Measurements from ENCODE around the gene SLTM. TPM values are rescaled to one million over a fixed set of nuclear protein-coding genes. Genes with fewer than 3 reads are reported as not detected.
A peak's percentile ranks its signal among the peaks of the same experiment; 100 is the strongest.

The SLTM gene
- total RNA-seq = 102 and 156 TPM in 2 replicates

DNA sequence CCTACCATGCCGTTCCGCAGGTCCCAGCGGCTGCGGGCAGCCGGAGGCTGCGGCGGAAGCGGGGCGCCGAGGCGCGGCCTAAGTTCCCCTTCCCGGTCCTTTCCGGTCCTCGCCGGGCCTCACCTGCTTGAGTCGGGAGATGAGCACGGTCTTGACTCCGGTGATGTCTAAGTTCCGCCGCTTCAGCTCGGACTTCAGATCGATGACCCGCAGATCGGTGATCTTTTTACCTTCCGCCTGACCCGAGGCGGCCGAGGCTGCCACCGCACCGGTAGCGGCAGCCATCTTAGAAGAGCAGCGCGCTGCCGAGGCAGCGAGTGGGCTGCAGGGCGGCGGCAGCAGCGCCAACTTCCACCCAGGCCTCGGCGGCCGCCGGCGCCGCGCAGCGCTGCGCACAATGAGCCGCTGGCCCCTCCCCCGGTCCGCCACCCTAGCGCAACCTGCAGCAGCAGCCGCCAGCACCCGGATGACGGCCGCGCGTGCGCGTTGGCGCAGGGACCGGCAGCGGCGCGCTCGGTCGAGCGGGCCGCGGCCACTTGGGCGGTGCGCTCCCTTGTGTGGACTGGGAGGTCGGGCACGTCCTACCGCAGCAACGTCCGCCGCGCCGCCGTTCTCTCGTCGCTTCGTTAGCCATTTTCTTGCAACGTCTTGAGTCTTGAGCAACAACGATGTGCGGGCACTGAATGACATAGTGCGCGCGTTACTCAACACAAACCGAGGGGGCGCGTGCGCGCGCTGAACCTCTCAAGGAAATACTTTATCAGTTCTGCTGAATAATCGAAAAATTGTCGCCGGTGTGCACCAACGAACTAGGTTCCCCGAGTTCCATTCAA, at the start of gene SLTM:
Gene SLTM, minus strand, starts transcription at position 399 of the 833 bp plus-strand sequence. Its CDS starts 114 bp downstream, at position 285.
- DNase-seq (ENCODE audit: low read depth) = peak; percentile 88
- FAIRE-seq = no peak
- H3K27me3 ChIP-seq (ENCODE audit: control insufficient read depth, insufficient read depth, low read length) = no peaks in the 10 kb centered on the region

DNA sequence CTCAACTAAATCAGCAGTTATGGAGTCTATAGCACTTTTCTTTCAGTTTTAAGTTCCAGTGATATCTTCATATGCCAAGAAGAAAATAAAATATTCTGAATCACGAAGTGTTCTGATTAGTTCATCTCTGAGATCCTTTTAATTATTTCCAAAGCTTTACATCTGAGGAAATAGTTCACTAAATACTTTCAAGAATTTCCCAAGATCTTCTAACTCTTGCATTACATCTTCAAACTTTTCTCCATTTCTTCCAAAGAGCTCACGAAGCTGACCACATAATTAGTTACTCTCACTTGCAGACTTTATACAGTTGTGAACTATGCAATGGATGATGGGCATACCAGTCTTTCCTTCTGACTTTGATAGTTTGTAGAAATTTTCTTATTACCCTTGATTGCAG, 49.8 kb upstream of the SLTM start:
- no peaks in the 10 kb centered on the region for H3K27me3 ChIP-seq (ENCODE audit: control insufficient read depth, insufficient read depth, low read length)
- TF ChIP-seq, protein P1, sequence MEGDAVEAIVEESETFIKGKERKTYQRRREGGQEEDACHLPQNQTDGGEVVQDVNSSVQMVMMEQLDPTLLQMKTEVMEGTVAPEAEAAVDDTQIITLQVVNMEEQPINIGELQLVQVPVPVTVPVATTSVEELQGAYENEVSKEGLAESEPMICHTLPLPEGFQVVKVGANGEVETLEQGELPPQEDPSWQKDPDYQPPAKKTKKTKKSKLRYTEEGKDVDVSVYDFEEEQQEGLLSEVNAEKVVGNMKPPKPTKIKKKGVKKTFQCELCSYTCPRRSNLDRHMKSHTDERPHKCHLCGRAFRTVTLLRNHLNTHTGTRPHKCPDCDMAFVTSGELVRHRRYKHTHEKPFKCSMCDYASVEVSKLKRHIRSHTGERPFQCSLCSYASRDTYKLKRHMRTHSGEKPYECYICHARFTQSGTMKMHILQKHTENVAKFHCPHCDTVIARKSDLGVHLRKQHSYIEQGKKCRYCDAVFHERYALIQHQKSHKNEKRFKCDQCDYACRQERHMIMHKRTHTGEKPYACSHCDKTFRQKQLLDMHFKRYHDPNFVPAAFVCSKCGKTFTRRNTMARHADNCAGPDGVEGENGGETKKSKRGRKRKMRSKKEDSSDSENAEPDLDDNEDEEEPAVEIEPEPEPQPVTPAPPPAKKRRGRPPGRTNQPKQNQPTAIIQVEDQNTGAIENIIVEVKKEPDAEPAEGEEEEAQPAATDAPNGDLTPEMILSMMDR (IDR thresholded peaks at IDR 0.05; ENCODE audit: insufficient read depth, low read length, severe bottlenecking) = no peak
- H3K4me3 ChIP-seq (ENCODE audit: low read depth, low read length) = no peak overlapping the region
- no peaks in the 10 kb centered on the region for H3K36me3 ChIP-seq (ENCODE audit: control insufficient read depth, insufficient read depth, low read length)
- DNase-seq (ENCODE audit: low read depth) = no peak
- no peak for FAIRE-seq

More for the DNA sequence above, at the start of gene SLTM:
- TF ChIP-seq, protein P1 (IDR thresholded peaks at IDR 0.05; ENCODE audit: insufficient read depth, low read length, severe bottlenecking) = peak; percentile 20
- Histone ChIP-seq H3K4me3 (ENCODE audit: low read depth, low read length) (peak within 1 kb of the TSS; percentile 91), H3K36me3 (ENCODE audit: control insufficient read depth, insufficient read depth, low read length) (peaks cover 4% of the 10 kb centered on the region)

DNA sequence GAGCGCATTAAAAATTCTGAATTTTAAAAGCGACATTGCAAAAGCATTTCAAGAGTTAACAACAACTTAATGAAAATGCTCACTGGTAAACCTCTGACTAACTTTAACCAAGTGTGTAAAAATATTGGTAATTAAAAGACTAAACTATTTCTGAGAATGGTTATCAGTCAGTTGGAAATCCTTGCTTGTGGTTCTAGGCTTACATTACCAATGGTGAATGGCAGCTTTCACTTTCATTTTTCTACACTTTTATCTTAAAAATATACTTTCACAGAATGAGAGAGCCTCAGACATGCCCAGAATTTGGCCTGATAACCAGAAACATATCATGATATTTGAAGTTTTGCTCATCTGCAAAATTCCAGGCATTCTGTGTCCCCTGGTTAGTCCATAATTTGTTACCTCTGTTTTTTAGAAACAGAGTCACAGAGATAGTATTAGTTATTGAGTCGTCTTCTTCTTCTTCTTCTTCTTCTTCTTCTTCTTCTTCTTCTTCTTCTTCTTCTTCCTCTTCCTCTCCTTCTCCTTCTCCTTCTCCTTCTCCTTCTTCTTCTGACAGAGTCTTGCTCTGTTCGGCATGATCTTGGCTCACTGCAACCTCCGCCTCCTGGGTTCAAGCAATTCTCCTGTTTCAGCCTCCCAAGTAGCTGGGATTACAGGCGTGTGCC, 48.5 kb upstream of the SLTM start:
- DNase-seq (ENCODE audit: low read depth) (no peak), FAIRE-seq (no peak)
- TF ChIP-seq, protein P1 (IDR thresholded peaks at IDR 0.05; ENCODE audit: insufficient read depth, low read length, severe bottlenecking) = no peak
- no peaks in the 10 kb centered on the region for H3K27me3 ChIP-seq (ENCODE audit: control insufficient read depth, insufficient read depth, low read length)
- H3K36me3 ChIP-seq (ENCODE audit: control insufficient read depth, insufficient read depth, low read length) = no peaks in the 10 kb centered on the region
- H3K4me3 ChIP-seq (ENCODE audit: low read depth, low read length) = no peak overlapping the region

DNA sequence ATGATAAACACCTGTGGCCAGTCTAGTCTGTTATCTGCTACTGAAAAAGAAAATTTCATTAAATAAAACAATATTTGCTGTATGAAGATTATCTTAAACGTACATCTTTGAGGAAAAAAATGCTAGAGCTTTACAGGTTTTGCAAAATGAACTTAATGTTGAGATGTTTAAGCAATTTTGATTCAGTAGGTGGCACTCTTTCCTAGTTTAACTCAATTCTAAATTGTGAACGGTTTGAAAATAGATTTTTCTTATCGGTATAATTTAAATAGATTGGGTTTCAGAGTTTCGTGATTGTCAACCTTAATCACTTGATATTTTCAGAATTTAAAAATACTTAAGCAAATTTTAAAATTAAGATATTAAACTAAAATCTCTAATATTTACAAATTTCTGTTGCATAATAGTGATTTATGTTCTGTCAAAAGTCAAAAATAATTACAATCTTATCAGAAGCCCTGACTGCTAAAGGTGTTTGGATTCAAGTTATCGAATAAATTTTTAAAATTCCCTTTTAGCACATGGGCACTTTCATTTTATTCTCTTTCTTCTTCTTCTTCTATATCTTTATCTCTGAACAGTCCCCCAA, 47.0 kb upstream of the SLTM start:
- H3K4me3 ChIP-seq (ENCODE audit: low read depth, low read length) = no peak overlapping the region
- FAIRE-seq = no peak
- no peaks in the 10 kb centered on the region for H3K27me3 ChIP-seq (ENCODE audit: control insufficient read depth, insufficient read depth, low read length)
- H3K36me3 ChIP-seq (ENCODE audit: control insufficient read depth, insufficient read depth, low read length) = no peaks in the 10 kb centered on the region
- TF ChIP-seq, protein P1 (IDR thresholded peaks at IDR 0.05; ENCODE audit: insufficient read depth, low read length, severe bottlenecking) = no peak
- peak; percentile 50 for DNase-seq (ENCODE audit: low read depth)

DNA sequence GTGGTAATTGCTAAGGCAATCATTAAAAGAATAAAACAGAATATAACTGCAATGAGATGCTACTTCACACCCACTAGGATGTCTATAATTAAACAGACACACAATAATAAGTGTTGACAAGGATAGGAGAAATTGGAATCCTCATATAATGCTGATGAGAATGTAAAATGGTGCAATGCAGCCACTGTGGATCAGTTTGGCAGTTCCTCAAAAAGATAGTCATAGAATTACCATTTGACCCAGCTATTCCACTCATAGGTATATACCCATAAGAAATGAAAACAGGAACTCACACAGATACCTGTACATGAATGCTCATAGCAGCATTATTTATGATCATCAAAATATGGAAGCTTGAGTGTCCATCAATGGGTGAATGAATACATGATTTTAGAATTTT, 44.4 kb upstream of the SLTM start:
- DNase-seq (ENCODE audit: low read depth) = no peak
- TF ChIP-seq, protein P1 (IDR thresholded peaks at IDR 0.05; ENCODE audit: insufficient read depth, low read length, severe bottlenecking) = no peak
- FAIRE-seq = no peak
- Histone ChIP-seq H3K27me3 (ENCODE audit: control insufficient read depth, insufficient read depth, low read length) (no peaks in the 10 kb centered on the region), H3K4me3 (ENCODE audit: low read depth, low read length) (no peak overlapping the region), H3K36me3 (ENCODE audit: control insufficient read depth, insufficient read depth, low read length) (no peaks in the 10 kb centered on the region)
